Upper lobe of right lung (tissue), 1 donor: Measurements from ENCODE around the gene BRD7. TPM values are rescaled to one million over a fixed set of nuclear protein-coding genes. Genes with fewer than 3 reads are reported as not detected.

Experiments
- ATAC-seq: fragments of 200-7000 bp; cut with Tn5 transposase; one replicate; pipeline ENCODE4 v1.9.1; 2020; ENCODE audit warnings: mild to moderate bottlenecking, moderate library complexity
- DNase-seq: peaks from one replicate; pipeline ENCODE4 v3.0.0-alpha.2; 2020
- H3K27ac ChIP-seq: fragments of 200-600 bp; one replicate; pipeline ENCODE4 v1.8.0; 2022
- H3K27me3 ChIP-seq: fragments of 200-600 bp; one replicate; pipeline ENCODE4 v1.8.0; 2022; ENCODE audit warnings: mild to moderate bottlenecking
- H3K36me3 ChIP-seq: fragments of 200-600 bp; one replicate; pipeline ENCODE4 v1.8.0; 2022
- H3K4me1 ChIP-seq: fragments of 200-600 bp; one replicate; pipeline ENCODE4 v1.8.0; 2022
- H3K4me3 ChIP-seq: fragments of 200-600 bp; one replicate; pipeline ENCODE4 v1.8.0; 2022; ENCODE audit warnings: mild to moderate bottlenecking
- H3K9me3 ChIP-seq: fragments of 200-600 bp; one replicate; pipeline ENCODE4 v1.8.0; 2022
- intact Hi-C: fragments of 100-400 bp; cut with DNase I; formaldehyde crosslinking; loops from one replicate; pipeline ENCODE4 v1.11.0; 2022
- total RNA-seq: library from RNA; stranded (reverse); fragmentation: NEBNext Ultra II Directional; extraction: Animal tissue kit (Norgen Biotek cat#: 25700); gene quantifications from one replicate; pipeline ENCODE4 v1.2.1, GENCODE V29; 2021
- TF ChIP-seq, protein P1 (sequence below): fragments of 200-600 bp; IDR thresholded peaks from one replicate; pipeline ENCODE4 v1.8.0; 2022; ENCODE audit warnings: antibody characterized with exemption
- donor health status: DM: no; HTN: yes; CAD: no; lungs with severe emphysema.

BRD7 gene
- total RNA-seq, 1 donor from 2014 or later = 62.9 TPM

DNA sequence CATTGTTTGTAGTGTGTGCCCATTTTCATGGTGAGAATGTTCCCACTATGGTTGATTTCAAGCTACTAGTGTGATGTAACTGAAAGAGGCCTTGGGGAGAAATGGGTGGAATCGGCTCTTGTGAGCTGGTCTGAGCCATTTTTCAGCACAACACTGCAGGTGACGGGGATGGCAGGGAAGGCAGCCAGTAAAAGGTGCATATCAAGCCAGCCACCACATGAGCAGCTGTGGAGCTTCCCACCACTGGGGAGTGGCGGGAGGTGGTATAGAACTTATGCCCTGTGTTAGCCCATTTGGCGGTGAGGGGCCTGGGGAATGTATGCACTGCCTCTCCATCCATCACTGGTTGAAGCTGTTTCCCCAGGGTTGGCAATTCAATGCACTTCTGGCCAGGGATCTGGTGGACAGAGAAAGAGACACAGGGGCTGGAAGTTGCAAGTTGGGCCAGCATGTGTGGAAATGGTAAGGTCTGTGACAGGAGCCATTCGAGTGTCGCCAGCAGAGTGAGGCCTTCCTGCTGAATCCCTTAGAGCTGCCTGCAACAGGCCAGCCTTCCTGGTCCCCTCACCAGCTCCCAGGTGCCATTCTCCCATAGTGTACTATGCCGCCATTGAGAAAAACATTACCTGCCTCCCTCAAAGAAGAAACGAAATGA, 31.7 kb upstream of the BRD7 start:
- no peak for ATAC-seq
- H3K36me3 ChIP-seq = no peaks in the 10 kb centered on the region

DNA sequence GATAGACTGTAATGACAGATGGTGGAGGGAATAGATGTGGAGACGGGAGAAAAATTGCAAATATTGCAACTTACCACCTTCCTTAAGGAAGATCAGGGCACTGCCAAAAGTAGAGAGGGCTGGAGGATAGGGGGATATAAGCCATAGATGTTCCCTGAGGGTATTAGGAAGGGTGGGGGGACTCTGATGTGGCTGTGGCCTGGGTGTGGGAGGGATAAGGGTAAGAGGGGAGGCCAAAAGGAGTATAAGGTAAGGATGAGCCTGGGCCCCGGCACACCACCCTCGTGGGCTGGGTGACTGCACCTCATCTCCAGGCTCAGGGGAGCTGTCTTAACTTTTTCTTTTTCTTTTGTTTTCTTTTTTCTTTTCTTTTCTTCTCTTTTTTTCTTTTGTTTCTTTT, 30.6 kb upstream of the BRD7 start:
- Histone ChIP-seq H3K4me3 (no peak overlapping the region), H3K9me3 (no peaks in the 10 kb centered on the region), H3K27ac (no peak overlapping the region), H3K27me3 (no peaks in the 10 kb centered on the region), H3K36me3 (no peaks in the 10 kb centered on the region), H3K4me1 (no peaks in the 10 kb centered on the region)
- no peak for DNase-seq
- intact Hi-C loops = no loop called here
- ATAC-seq = no peak
- TF ChIP-seq, protein P1, sequence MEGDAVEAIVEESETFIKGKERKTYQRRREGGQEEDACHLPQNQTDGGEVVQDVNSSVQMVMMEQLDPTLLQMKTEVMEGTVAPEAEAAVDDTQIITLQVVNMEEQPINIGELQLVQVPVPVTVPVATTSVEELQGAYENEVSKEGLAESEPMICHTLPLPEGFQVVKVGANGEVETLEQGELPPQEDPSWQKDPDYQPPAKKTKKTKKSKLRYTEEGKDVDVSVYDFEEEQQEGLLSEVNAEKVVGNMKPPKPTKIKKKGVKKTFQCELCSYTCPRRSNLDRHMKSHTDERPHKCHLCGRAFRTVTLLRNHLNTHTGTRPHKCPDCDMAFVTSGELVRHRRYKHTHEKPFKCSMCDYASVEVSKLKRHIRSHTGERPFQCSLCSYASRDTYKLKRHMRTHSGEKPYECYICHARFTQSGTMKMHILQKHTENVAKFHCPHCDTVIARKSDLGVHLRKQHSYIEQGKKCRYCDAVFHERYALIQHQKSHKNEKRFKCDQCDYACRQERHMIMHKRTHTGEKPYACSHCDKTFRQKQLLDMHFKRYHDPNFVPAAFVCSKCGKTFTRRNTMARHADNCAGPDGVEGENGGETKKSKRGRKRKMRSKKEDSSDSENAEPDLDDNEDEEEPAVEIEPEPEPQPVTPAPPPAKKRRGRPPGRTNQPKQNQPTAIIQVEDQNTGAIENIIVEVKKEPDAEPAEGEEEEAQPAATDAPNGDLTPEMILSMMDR = no peak

More for the DNA sequence above, 31.7 kb upstream of the BRD7 start:
- no peak overlapping the region for H3K27ac ChIP-seq
- no peak for DNase-seq
- TF ChIP-seq, protein P1 = no peak
- H3K27me3 ChIP-seq = no peaks in the 10 kb centered on the region
- H3K4me1 ChIP-seq = no peaks in the 10 kb centered on the region
- no peak overlapping the region for H3K4me3 ChIP-seq
- no peaks in the 10 kb centered on the region for H3K9me3 ChIP-seq
- intact Hi-C loops = no loop called here

DNA sequence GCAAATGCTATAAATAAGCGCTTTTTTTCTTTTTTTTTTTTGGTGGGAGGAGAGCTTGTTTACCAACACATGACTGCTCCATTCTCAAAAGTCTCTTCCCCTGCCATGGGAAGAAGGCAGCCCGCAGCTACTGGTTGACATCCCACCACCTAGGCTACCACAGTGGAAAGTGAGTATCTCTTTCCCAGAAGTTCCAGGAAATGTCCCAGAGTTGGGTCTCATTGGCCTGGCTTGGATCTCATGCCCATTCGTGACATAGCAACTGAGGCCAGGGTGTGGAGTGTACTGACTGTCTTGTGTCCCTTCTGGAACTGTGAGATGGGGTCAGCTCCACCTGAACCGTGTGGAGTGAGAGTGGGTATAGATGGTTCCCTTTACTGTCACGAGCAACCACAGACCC, 29.5 kb upstream of the BRD7 start:
- no peaks in the 10 kb centered on the region for H3K4me1 ChIP-seq
- H3K9me3 ChIP-seq = no peaks in the 10 kb centered on the region
- no peaks in the 10 kb centered on the region for H3K36me3 ChIP-seq
- DNase-seq (no peak), ATAC-seq (no peak)
- H3K27ac ChIP-seq = no peak overlapping the region
- TF ChIP-seq, protein P1 = no peak
- H3K4me3 ChIP-seq = no peak overlapping the region
- H3K27me3 ChIP-seq = no peaks in the 10 kb centered on the region
- intact Hi-C loops = no loop called here

DNA sequence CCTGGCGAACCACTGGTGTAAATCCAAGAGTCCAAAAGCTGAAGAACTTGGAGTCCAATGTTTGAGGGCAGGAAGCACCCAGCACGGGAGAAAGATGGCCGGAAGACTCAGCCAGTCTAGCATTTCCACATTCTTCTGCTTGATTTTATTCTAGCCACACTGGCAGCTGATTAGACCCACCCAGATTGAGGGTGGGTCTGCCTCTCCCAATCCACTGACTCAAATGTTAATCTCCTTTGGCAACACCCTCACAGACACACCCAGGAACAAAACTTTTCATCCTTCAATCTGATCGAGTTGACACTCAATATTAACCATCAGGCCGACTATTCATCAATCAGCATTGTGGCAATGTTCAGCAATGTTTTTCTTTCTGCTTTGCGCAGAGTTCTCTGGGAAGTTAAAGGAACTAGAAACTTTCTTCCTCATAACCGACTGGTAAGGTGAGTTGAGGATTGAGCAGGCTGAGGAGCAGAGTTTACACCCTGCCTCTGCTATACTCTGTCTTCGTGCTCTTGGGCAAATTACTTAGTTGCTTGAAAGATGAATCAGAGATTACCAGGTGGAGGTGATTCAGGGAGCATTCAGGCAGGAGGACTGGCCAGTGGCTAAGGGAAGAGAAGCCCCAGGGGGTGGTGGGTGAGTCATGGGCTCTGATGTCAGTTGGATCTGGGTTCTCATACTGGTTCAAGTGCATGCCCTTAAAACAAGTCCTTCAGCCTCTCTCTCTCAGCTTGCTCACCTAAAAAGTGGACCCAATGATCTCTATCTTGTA, 28.2 kb upstream of the BRD7 start:
- intact Hi-C loops = no loop called here
- TF ChIP-seq, protein P1 = no peak
- H3K4me3 ChIP-seq = no peak overlapping the region
- DNase-seq (no peak), ATAC-seq (no peak)
- no peaks in the 10 kb centered on the region for H3K4me1 ChIP-seq
- no peak overlapping the region for H3K27ac ChIP-seq
- no peaks in the 10 kb centered on the region for H3K9me3 ChIP-seq
- H3K27me3 ChIP-seq = no peaks in the 10 kb centered on the region
- H3K36me3 ChIP-seq = no peaks in the 10 kb centered on the region

DNA sequence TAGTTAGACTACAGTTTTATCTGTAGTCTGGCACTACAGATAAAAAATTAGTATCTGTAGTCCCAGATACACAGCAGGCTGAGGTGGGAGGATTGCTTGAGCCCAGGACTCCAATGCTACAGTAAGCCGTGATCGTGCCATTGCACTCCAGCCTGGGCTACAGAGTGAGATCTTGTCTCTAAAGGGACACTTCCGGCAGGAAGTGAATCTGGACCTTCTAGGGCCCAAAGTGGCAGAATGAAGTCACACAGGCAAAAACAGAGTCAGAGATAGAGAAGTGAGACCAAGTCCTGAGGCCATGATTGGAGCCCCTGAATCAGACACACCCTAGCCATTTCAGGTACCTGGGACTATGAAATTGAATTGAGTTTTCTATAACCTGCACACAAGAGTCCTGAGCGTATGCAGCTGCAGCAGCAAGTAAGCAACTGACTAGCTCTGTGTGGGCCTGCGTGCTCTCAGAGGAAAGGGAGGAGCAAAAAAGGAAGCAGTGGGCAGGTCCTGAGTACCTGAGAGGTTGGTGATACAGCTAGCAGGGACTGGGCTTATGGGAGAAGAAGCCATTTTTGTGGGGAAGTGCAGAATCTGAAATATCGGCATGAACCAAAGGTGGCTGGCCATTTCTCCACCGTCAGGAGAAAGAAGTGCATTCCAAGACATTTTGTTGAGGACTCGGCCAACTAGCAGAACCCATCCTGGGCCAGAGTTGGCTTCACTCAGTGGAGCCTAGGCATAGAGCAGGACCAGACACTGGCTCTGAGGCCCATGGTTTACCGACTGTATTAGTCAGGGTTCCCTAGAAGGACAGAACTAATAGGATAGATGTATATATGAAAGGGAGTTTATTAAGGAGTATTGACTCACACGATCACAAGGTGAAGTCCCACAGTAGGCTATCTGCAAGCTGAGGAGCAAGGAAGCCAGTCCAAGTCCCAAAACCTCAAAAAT, 27.2 kb upstream of the BRD7 start:
- peaks cover 2% of the 10 kb centered on the region for H3K27me3 ChIP-seq
- no peak overlapping the region for H3K27ac ChIP-seq
- TF ChIP-seq, protein P1 = no peak
- intact Hi-C loops = no loop called here
- DNase-seq (no peak), ATAC-seq (no peak)
- no peak overlapping the region for H3K4me3 ChIP-seq
- no peaks in the 10 kb centered on the region for H3K4me1 ChIP-seq
- H3K9me3 ChIP-seq = no peaks in the 10 kb centered on the region
- H3K36me3 ChIP-seq = no peaks in the 10 kb centered on the region
